Activated gamma-delta T cell treated with anti-CD3 and anti-CD28 coated beads, Interleukin-2, amount 50 U/mL, for 16 hours (primary cell): ENCODE data around the gene CMTM1.
"Not testable (repeated sequence)": the region's sequence is repeated elsewhere in the genome, so short reads cannot be mapped to it uniquely, and the experiment has no call there.

ENCODE experiments used
- DNase-seq: peaks from one replicate; pipeline ENCODE4 v3.0.0-alpha.2; 2020; ENCODE audit warnings: low read depth

CMTM1 gene

DNA sequence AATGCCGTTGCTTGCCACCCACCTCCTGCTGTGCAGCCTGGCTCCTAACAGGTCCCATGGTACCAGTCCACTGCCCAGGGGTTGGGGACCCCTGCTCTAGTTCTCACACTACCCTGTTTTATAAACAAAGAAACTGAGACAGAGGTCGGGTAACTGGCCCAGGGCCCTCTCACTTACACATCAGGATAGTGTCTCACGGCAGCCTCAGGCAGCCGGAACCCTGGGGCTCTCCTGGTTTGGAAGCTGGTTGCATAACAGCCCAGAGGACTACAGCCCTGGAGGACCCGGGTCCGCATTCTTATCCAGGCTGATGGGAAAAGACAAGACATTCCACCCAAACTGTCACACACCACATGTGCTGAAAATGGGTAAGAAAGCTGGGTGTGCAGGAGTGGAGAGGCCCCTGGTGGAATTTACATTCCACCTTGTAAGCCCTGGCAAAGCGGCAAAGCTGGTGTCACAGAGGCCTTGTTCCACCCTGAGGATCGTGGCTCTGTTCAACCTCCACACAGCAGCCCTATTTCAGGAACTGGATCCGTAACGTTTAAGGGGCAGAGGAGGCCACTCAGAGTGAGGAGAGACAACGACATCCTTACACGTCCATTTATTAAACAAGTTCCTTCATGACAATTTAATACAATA lies 48.0 kb downstream of the CMTM1 start:
- no peak for DNase-seq

GRCh38 chr16:66616169-66616568 lies 49.9 kb downstream of the CMTM1 start:
- DNase-seq, result no peak

DNA sequence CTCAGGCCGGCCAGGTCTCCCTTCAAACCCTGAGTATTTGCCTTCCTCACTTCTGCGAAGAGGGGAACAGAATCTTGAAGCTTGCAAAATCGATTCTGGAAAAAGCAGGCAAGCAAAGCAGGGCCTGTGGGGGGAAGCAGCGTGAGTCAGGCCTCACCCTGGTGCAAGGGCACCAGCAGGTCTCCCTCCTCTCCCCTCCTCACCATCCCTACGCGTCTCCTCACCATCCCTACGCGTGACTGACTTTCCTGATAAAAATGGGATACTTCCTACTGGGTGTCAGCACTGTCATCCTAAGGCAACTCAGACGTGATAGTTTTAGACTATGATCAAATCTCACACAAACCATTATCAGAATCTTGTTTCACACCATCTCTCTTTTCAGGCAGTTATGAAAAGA lies 50.4 kb downstream of the CMTM1 start:
- DNase-seq, result no peak

GRCh38 chr16:66617010-66617434 lies 50.8 kb downstream of the CMTM1 start:
- no peak for DNase-seq

- no peak for DNase-seq
These were observed 51.5 kb downstream of the CMTM1 start for GRCh38 chr16:66617728-66618127.

DNA sequence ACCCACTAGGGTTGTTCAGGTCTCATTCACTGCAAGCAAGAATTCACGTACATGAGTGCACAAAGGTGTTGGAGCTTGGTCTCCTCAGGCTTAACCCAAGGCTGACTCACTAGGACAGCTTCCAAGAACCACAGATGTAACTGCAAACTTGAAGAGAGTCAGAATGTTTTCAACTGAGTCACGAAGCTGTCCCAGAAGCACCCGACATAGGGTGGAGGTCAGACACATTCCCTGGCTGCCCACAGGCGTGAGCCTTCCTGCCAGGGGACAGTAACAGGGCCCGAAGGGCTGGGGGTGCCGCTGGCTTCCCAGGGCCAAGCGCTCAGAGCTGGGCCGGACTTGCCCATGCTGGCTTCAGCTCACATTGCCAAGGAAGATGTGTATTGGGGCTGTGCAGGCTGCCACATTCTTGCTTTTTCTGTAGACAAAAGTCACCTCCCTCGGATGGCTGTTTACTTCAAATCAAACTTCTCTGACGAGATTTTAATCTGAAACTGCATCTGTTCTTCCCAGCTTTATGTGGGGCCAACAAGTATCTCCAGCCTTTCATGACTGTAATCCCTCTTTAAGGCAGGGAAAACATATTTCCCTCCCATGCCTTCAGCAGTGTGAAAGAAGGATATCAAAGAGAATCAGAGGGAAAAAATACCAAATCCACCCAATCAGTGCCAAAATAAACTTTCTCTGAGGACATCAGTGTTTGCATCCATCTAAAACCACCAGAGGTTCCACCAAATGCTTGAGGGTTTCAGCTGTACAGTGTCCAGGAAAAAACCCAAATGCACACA lies 52.5 kb downstream of the CMTM1 start:
- no peak for DNase-seq

- DNase-seq, result no peak
These were observed 53.5 kb downstream of the CMTM1 start for GRCh38 chr16:66619534-66620428.

GRCh38 chr16:66620429-66620795 lies 54.2 kb downstream of the CMTM1 start:
- no peak for DNase-seq

DNA sequence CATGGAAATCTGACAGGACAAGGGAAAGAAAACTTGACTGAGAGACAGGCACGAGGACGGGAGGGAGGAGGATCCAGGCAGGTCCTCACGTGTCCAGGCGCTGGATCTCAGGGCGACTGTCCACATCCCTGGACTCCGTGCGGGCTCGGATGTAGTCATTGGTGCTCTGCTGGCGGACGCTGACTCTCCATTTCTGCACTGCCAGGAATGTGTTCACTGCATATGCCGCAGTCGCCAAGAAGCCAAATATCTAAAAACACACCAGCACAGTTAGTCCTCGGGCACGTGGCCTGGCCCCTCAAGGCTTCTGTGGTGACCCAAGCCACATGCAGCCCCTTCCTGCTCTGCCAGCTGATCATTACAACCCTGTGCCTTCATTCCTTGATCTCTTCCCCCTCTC lies 55.7 kb downstream of the CMTM1 start:
- DNase-seq, result no peak

DNA sequence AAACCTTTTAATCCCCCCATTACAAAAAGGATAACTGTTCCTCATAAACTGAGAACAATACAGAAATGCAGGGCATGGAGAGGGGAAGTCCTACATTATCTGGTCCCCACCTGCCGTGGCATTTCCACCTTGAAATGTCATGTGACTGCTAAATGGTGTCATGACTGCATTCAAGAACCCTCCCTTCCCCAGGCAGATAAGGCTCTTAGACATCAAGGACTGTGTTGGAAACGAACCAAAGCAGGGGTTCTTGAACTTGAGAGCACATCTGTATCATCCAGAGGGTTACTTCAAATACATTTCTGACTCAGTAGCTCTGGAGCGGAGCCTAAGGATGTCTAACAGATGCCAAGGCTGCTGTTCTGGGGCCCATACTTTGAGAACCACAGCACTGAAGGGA lies 56.6 kb downstream of the CMTM1 start:
- DNase-seq, result no peak

DNA sequence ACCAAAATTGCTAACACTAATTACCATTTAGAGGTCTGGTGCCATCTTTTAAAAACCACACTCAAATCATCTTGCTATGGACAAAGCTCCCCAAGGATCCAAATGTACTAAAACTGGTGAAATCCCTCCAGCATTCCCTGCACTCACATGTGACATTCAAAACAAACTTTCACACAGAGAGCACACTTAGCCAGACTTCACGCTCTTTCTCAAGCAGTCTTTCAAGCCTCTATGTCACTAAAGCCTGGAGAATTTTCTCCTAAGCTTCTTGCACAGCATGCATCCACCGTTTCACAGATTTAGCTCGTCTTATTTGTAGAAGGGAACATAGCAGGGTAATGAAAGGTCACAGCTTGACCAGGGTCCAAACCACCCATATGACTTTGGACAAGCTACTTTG lies 57.5 kb downstream of the CMTM1 start:
- DNase-seq, result no peak

- DNase-seq, result not testable (repeated sequence)
These were observed 61.6 kb downstream of the CMTM1 start for GRCh38 chr16:66627611-66628378.
